ENCODE data around the gene USP9X. TPM values are rescaled to one million over a fixed set of nuclear protein-coding genes. Genes with fewer than 3 reads are reported as not detected.

USP9X gene
- total RNA-seq, 4 donors from 2014 or later: 76.5 to 146 (median 122) TPM

DNA sequence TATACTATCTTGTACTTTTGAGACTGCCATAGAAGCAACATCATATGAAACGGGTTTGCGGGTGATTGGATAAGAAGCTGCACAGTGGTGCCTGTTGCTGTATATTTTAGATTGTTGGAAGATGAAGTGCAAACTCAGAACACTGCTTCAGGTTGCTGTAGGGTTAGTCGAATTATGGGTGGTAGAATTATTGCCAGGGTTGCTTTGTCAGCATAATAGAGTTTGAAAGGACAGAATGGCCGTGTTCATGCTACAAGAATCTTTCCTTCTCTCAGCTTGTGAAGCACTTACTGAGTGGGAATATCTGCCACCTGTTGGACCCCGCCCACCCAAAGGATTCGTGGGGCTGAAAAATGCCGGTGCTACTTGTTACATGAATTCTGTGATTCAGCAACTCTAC, 115.5 kb downstream of the USP9X start:
- TF ChIP-seq, protein P1, sequence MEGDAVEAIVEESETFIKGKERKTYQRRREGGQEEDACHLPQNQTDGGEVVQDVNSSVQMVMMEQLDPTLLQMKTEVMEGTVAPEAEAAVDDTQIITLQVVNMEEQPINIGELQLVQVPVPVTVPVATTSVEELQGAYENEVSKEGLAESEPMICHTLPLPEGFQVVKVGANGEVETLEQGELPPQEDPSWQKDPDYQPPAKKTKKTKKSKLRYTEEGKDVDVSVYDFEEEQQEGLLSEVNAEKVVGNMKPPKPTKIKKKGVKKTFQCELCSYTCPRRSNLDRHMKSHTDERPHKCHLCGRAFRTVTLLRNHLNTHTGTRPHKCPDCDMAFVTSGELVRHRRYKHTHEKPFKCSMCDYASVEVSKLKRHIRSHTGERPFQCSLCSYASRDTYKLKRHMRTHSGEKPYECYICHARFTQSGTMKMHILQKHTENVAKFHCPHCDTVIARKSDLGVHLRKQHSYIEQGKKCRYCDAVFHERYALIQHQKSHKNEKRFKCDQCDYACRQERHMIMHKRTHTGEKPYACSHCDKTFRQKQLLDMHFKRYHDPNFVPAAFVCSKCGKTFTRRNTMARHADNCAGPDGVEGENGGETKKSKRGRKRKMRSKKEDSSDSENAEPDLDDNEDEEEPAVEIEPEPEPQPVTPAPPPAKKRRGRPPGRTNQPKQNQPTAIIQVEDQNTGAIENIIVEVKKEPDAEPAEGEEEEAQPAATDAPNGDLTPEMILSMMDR (IDR thresholded peaks at IDR 0.05; ENCODE audit: low read depth): no peak

DNA sequence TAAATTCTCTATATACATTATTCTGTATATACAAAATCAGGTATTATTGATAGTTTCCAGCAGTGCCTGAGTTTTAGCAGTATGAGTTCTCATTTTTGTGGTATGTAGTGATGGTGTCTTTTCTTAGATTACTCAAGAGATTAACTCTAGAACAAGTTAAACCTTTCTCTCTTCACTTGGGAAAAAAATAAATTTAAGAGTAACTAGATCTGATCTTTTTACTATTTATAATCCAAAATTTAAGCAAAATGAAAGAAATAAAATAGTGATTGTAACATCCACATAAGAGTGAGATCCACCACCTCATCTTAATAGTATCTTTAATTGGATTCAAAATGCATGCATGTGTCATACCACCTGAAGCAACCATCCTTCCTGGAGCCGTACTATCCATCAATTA, 124.6 kb downstream of the USP9X start:
- TF ChIP-seq, protein P1 (IDR thresholded peaks at IDR 0.05; ENCODE audit: low read depth): no peak

DNA sequence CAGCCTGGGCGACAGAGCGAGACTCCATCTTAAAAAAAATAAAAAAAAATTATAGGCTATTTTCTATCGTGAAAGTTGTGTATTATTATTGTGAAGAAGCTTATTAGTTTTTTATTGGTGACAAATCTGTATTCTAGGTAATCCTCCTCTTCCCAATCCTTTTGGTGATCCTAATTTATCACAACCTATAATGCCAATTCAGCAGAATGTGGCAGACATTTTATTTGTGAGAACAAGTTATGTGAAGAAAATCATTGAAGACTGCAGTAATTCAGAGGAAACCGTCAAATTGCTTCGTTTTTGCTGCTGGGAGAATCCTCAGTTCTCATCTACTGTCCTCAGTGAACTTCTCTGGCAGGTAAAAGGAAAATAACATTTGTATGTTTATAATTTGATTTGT, 139.4 kb downstream of the USP9X start:
- TF ChIP-seq, protein P1 (IDR thresholded peaks at IDR 0.05; ENCODE audit: low read depth): no peak

DNA sequence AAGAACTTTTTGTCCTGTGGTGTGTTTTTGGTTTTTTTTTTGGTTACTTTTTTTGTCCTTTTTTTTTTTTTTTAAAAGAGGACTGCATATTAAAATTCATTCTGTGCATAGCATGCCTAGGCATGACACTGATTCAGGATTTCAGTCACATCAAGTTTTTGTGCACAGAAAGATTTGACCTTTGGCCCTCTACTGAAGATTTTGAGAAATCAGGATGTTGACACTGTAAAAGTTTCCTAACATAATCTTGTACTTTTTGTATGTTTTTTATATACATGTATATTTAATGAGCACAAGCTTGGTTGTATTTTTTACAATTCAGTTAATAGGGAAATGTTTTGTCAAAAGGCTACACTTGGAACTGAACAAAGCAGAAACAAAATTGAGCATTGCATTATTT, 148.7 kb downstream of the USP9X start:
- TF ChIP-seq, protein P1 (IDR thresholded peaks at IDR 0.05; ENCODE audit: low read depth): no peak

DNA sequence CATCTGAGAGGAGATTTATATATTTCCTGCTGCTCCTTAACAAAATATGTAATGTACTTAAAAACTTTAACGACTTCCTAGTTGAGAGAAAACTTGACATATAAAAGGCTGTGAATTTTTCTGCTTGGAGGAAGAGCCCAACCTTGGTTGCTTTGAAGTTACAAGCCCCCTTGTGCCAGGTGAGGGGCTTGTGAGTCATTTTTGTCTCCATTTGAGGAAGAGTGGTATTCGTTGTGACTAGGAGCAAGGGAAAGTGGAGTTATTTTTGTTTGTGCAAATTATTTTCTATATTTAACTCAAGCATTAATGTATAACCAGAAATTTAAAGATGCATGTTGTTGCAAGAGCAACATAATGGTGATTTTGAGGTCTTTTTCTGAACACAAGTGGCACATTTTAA, 149.7 kb downstream of the USP9X start:
- TF ChIP-seq, protein P1 (IDR thresholded peaks at IDR 0.05; ENCODE audit: low read depth): no peak

DNA sequence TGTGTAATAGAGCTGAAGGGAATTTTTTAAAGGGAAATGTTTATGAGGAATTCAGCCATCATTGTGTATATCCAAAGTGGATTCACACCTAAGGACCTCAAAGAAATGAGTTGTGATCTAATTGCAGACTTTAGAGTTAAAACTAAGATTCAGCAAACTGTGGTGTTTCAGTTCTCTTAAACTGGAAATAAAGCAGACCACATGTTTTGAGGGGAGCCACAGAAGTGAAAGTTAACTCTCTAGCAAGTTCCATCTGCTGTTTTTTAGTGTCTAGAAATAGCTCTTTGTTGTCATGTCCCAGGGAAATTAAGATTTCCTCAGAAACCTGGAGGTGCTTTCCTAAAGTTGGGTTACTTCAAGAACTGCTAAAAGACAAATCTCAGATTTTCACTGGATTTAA, 151.4 kb downstream of the USP9X start:
- TF ChIP-seq, protein P1 (IDR thresholded peaks at IDR 0.05; ENCODE audit: low read depth): no peak

DNA sequence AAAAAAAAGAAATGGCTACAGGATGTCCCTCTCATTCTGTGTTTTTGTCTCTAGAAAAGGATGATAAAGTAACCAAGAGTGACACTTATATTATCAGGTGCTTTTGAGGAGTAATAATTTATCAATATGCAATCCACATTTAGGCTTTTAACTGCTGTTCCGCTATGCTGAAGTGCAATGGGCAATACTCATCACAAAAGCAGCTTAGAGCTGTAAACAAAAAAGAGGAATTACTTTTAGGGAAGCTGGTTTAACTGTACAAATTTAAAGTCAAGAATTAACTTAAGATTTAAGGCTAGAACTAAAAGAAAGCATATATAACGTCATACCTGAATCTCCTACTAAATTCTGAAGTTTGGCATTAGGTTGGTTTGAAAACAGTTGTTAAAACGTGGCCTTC, 155.3 kb downstream of the USP9X start:
- TF ChIP-seq, protein P1 (IDR thresholded peaks at IDR 0.05; ENCODE audit: low read depth): no peak

Data from subcutaneous adipose tissue (tissue), 4 donors.